Activated CD4-positive, alpha-beta T cell treated with anti-CD3 and anti-CD28 coated beads, Interleukin-2, amount 50 U/mL, for 16 hours (primary cell): ENCODE results near the gene ADAM10.
A peak's percentile ranks its signal among the peaks of the same experiment; 100 is the strongest.

ENCODE experiments used
- DNase-seq: peaks from one replicate; pipeline ENCODE4 v3.0.0-alpha.2; 2020

ADAM10 gene

DNA sequence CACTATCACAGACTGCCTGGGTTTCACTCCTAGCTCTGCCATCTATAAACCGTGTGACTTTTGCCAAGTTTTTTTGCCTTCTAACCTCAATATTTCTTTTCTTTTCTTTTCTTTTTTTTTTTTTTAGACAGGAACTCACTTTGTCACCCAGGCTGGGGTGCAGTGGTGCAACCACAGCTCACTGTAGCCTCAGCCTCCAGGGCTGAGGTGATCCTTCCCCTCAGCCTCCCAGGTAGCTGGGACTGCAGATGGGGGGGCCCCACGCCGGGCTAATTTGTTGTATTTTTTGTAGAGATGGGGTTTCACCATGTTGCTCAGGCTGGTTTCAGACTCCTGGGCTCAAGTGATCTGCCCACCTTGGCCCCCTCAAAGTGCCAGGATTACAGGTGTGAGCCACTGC lies 3.2 kb upstream of the ADAM10 start:
- no peak for DNase-seq

DNA sequence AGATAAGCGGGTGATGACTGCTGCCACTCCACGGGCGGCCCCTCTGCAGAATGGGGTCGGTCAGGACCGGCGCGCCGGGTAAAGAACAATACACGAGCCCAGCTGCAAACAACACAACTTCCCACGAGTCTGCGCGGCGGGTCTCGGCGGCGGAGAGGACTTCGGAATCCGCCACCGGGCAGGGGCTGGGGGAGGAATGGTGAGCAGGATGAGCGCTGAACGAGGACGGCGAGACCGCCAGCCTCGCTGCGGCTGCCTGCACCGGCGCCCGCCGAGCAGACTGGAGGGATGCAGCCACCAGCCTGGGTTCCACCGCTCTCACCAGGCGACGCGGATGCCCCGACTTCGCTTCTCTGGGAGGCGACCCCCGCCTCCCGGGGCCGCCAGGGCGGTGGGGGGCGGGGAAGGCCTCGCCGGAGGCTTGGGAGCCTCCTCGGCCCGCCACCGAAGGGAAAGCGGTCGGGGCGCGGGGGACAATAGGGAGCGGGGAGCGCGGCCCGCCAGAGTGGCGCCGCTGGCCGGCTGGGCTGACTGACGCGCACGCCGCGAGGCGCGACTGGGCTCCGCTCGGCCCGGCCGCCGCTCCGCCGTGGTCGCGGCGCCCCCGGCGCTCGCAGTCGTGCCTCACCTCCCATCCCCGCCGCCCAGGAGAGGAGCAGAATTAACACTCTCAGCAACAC lies 515 bp downstream of the ADAM10 start:
- peak; percentile 42 for DNase-seq

DNA sequence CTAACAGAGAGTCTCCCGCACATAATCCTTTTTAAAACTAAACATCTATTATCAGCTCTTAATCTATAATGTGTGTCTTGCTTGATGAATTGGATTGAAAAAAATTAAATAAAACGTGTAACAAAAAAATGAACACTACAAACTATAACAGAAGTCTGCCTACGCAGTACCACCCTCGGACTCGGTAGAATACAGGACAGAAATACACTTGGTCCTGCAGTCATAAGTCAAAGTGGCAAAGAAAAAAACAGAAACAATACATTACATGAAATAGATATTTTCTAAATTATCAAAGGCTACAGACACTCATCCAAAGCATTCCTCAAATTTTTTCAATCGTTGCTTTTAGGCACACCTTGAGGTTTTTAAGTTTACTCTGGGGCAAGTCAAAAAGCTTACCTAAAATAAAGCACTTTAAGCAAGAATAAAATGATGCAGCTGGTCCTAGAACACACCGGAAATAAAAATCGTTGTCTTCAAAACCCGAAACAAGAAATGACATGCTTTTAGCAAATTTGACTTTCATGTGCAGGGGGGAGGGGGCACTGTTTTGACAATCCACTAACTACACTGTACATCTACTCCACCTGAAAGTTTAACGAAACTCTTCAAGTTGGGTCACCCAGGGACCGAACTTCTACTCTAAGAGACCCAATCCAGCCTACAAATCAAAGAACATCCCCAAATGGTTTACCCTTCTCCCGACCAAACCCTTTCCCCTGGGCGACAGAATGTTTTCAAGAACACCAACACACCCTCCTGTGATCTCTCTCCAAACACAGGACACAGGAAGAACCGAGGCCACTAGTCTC lies 1.3 kb downstream of the ADAM10 start:
- peak; percentile 74 for DNase-seq

DNA sequence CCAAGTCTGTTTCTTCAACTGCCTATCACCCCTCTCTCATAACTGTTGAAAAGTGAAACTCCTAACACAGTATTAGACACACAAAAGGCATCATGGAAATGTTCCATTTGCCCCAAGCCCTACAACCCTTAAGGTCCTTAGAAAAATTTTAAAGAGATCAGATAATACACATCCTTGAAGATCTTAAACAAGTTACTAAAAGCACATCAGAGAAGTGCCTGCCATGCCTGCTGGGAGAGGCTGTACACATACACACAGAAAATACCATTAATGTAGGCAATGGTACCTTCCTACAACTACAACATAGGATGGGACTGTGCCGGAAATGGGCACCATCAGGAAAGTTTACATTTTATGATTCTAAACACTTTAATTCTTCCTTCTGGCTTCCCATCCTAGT lies 3.3 kb downstream of the ADAM10 start:
- DNase-seq, result no peak

DNA sequence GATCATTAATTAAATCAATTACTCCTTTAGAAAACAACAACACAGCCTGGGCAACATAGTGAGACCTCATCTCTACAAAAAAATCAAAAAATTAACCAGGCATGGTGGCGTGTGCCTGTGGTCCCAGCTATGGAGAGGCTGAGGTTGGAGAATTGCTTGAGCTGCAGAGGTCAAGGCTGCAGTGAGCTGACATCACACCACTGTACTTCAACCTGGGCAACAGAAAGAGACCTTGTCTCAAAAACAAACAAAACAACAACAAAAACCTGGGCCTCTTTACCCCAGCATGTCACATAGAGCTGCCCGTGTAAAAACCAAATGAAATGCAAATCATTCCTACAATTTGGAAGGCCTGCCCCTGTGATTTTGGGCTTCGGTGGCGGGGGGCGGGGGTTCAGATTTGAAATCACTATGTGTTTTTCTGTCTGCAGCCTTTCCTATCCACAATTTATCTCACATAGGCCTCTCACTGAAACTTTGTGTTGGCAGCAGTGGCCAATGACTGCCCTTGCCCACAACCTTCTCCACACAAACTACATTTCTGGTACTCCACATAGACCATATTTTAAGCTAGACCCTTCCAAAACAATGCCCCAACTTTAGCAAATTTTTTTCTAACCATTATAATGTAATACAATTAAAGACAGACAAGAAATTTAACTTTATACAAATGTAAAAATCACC lies 6.5 kb downstream of the ADAM10 start:
- no peak for DNase-seq

DNA sequence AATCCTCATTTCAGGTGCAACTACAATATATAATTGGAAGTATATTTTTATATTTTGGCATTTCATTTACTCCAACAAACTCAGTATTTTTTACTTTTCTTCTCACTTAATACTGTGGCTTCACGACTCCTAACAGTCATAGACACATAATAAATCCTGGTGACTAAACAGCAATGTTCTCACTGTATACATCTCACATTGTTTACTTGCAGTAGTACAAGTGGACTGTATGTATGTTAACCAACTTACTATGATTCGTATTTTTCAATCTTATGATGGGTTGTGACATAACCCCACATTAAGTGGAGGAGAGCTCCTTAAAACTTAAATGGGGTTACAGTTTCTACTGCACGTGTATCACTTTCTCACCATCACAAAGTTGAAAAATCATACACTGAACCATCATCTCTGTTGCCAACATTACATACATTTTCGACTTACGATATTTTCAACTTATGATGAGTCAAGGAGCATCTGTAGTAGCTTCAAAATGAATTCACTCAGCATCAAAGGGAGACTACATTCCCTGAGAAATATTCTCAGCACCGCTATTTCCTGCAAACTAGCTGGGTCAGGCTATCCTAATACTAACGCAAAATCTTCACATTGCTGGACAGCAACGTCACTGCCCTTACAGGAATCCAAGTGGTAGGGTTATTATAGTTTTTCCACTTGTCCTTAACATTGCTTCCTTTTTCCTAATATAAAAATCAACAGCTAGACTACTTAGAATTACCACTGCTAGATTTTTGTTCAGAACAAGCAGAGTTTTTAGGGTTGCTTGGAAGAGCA lies 7.3 kb downstream of the ADAM10 start:
- no peak for DNase-seq

DNA sequence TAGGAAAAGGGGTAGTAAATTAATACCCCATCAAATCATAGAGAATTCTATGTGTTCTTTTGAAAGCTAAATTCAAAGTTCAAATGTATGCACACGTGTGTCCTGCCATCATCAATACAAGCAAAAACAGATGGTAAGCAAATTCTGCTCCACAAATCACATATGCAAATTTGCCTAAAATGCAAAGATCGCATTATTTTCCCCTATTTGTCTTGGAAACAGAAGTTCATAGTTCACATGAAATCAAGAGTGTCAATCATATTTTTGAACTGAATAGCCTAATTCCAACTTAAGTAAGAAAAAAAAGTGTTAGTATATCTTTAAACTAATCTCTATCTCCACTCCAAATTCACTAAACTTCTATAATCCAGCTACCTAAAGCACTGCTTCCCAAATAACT lies 8.5 kb downstream of the ADAM10 start:
- DNase-seq, result no peak

DNA sequence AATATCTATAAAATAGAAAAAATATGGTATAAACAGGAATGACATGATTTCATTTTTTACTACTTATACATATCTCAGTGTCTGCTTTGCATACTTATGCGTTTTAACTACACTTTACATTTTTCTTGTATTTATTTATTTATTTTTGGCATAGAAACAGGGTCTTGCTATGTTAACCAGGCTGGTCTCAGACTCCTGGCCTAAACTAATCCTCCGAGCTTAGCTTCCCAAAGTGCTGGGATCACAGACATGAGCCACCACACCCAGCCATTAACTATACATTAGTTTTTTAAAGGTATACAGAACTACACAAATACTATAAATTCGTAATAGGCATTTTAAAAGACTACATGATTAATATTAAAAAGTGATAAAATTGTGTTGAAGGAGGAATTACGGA lies 9.1 kb downstream of the ADAM10 start:
- no peak for DNase-seq

DNA sequence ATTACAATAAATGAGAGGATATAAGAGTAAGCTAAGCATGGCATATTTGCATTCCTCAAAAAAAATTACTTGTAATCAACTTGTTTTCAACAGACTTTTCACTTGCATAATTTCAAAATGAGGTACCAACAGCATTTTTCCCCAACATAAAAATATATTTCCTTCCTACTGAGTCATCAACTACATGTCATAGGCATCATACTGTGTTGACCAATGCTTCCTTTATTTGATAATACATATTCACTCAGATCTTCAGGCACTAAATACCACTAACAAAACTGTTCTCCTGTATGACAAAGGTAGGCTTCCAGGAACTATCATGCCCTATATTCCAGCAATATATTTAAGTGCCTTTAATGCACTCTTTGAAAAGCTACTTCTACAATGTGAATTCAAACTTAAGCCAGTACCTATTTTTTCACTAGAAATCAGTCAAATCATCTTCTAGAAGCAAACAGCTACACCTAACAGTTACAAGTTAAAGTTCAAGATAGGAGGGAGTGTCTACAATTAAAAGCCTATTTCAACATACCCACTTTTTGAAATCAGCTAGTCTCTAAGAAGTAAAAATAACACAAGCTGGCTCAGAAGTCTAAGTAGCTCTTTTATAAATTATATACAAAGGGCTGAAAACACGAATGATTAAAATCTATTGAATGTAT lies 11.3 kb downstream of the ADAM10 start:
- no peak for DNase-seq

DNA sequence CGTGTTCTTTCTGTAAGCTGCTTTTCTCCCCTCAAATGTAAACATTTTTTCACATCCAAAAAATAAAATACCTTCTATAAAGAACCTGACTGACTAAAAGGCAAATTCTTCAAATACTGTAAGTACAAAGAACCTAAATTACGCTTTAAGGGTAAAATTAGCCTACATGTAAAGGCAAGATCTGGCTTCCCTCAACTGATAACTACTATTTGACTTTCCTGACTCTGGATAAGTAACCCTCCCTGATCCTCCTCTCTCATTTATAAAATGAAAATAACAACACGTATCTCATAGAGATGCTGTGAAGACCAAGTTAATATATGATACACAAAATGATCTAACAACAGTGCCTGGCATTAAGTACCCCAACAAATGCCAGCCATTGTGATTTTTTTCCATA lies 12.2 kb downstream of the ADAM10 start:
- DNase-seq, result no peak

DNA sequence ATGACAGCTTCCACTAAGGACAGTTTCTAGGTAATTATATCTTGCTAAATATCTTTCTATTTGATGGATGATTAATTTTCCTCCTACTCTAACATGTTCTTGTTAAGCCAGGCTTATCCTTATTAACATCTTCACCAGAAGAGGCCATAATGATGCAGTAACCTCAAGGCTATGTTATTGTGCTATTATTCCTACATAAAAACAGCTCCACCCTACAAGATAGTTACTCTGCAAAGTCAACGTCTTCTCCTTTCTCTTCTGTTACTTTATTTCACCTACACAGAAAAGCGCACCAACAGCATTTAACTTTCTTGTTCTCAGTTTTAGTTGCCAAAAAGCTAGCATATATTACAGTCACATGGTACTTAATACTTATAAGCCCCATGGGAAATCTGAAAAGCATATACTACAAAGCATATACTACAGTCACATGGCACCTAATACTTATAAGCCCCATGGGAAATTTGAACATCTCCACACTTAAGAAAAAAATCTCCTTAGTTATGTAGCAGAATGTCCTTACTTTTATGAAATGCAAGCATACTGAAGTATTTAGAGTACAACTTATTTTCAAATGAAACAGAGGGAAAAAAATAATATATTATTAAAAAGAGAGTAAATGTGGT lies 13.4 kb downstream of the ADAM10 start:
- DNase-seq, result no peak

DNA sequence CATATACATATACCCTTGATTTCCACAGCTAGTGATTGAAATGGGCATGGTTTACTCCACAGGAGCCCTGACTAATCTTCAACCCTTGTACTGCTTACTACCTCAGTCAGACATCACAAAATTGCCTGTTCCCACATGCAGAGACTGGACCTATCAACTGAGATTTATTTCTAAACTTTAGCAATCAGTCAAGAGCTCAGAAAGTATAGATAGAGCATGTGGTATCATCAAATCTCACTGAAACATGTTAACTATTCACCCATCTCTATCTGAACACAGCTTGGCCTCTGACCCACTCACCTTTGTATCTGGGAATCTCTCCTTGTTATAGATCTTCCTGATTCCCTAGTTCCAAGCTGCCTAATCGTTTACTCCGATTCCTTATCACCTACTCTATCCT lies 14.6 kb downstream of the ADAM10 start:
- no peak for DNase-seq

DNA sequence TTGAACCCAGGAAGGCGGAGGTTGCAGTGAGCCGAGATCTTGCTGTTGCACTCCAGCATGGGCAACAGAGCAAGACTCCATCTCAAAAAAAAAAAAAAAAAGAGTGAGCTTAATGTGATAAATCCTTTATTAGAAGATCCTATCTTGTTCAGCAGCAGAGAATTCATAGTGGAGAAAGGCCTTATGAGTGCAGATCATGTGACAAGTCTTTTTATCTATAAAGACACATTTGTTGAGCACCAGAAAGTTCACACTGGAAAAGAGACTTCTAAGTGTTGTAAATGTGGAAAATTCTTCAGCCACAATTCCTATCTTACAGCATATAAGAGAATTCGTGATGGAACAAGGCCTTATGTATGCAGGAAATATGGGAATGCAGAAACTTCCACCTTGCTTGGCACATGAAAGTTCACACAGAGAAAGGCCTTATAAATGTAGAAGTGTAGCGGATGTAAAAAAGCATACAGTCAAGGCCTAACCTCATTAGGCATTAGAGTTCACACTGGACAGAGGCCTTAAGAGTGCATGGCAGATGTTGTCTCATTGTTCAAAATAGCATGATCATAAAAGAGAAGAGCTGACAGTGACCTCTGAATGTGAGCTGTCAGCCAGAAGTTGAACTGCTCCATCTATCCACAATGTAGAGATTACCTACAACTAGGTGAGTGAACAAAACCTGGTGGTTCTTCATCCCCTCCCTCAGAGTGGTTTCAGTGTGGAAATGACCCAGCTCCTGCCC lies 16.7 kb downstream of the ADAM10 start:
- no peak for DNase-seq

DNA sequence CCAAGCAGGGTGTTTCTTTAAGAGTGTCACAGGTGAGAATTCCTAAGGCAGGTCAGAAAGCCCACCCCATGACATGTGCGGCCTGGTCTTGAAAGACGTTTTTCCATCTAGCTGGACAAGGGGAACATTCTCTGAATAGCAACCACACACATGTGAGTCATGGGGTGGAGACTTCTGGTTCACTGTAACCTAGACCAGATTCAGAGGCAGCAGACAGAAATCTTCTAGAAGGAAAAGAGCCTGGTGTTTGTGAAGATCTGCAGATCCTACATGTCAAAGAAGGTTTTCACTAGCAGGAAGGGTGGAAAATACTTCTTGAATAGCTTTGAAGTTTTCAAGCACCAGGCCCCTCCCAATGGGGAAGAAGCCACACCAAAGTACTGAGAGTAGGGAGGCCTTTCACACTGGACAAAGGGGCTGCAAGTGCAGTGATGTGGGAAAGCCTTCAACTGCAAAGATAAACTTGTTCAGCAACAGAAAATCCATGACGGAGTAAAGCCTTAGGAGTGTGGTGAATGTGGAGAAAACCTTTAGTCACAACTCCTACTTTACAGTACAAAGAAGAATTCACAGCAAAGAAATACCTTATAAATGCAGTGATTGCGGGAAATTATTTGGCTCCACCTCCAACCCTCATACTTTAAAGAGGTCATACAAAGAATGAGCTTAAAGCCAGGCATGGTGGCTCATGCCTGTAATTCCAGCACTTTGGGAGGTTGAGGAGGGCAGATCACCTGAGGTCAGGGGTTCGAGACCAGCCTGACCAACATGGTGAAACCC lies 17.6 kb downstream of the ADAM10 start:
- DNase-seq, result no peak

DNA sequence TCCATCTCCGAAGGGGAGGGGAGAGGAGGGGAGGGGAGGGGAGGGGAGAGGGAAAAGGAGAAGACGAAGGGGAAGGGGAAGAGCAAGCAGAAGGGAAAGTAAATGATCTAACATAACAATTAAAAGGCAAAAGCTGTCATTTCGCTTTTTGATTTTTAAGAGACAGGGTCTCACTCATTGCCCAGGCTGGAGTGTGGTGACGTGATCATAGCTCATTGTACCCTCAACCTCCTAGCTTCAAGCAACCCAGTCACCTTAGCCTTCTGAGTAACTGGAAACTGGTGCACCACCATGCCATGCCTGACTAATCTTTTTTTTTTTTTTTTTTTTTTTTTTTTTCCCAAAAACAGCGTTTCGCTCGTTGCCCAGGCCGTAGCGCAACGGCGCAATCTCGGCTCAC lies 22.6 kb downstream of the ADAM10 start:
- DNase-seq, result no peak

DNA sequence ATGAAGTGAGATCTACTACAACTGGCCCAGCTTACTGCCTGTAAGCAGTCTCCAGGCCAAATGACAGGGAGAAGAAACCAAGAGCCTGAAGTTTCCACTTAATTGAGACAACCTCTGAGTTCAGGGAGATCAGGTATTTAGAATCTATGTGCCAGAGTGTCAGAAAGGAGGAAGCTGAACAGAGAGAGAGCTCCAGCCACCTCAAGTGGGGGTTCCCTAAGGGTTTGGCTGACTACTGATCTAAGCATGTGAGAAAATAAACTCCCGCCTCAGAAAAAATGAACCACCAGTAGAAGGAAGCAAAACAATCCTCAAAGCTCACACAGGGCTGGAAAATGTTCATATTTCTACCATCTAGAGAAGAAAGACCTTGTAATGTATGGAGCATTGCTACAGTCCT lies 25.0 kb downstream of the ADAM10 start:
- no peak for DNase-seq

DNA sequence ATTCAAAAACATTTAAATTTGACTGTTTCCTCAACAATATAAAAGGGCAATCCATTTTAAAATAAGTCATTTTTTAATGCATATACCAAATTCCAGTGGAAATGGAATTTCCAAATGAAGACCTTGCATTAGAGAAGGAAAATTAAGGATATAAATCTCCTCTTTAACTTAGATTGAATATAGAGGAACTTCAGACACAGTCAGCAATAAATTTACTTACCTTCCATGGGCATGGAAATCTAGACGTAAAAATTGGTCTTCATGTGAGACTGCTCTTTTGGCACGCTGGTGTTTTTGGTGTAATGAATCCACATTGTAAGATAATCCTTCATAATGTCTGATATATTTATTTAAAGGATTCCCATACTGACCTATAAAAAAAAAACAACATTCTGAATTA lies 32.1 kb downstream of the ADAM10 start:
- DNase-seq, result no peak

DNA sequence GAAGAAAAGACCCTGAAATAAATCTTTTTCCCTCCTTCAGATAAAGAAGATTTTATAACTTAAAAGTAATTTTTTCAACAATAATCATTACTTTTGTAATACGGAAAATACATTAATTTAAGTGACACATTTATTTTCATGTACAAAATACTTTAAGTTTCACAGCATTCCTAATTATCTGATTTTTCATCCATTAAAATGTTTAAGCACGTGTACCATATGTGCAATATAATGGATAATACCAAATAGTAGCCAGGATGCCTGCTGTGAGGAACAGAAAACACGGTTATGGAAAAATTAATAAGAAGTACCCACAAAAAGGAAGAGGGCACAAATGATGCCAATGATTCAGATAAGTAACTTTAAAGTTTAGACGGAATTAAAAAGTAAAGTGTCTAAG lies 33.5 kb downstream of the ADAM10 start:
- no peak for DNase-seq

DNA sequence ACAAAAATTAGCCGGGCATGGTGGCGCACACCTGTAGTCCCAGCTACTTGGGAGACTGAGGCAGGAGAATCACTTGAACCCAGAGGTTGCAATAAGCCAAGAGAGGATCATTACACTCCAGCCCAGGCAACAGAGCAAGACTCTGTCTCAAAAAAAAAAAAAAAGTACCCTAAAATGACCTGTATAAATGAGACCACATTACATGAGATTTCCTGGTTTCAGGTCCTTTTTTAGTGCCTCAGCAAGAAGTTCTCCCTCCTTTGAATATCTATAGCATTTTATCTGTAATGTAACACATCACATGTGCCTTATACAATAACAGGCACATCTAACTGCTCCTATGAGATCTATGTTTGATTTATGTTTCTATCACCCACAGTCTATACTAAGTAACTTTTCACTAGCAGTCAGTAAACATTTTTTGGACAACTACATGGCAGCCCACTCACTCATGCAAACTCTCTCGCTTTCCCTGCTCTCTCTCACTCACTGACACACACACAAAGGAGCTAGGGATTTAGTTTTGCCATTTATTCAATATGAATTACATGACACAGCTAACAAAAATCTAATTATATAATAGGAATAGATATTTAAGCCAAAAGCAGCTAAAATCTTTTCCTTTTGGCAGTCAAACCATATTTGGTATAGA lies 34.1 kb downstream of the ADAM10 start:
- DNase-seq, result no peak

DNA sequence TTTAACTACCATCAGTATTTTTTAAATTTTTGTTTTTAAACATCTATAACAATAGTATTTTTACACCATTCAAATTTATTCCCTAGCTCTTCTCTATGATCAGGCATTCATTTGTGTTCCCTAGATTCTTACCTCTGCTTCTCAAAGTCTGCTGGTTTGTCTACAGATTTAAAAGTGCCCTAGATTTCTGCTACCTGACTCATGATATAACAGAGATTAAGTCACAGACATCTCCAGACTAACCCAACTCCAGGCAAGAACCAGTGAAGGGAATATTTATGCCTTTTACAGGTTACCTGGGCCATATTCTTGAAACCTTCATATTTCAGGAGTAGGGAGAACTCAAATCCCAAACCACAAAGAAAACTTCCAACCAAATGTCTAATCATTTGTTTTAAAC lies 38.8 kb downstream of the ADAM10 start:
- no peak for DNase-seq
